CD4-positive, alpha-beta T cell treated with Interleukin-17A for 4 hours (primary cell): ENCODE results near the gene KCNQ5.

Source experiments
- DNase-seq: peaks from one replicate; pipeline ENCODE4 v3.0.0-alpha.2; 2020; ENCODE audit warnings: mixed read lengths

The KCNQ5 gene

GRCh38 chr6:72811971-72812421 lies 190.1 kb downstream of the KCNQ5 start:
- no peak for DNase-seq

- DNase-seq, result no peak
These were observed 192.1 kb downstream of the KCNQ5 start for GRCh38 chr6:72813807-72814596.

- DNase-seq, result no peak
These were observed 194.2 kb downstream of the KCNQ5 start for GRCh38 chr6:72816022-72816421.

GRCh38 chr6:72817208-72817607 lies 195.3 kb downstream of the KCNQ5 start:
- no peak for DNase-seq

- no peak for DNase-seq
These were observed 197.7 kb downstream of the KCNQ5 start for GRCh38 chr6:72819609-72820008.

GRCh38 chr6:72820153-72820552 lies 198.3 kb downstream of the KCNQ5 start:
- DNase-seq, result no peak

DNA sequence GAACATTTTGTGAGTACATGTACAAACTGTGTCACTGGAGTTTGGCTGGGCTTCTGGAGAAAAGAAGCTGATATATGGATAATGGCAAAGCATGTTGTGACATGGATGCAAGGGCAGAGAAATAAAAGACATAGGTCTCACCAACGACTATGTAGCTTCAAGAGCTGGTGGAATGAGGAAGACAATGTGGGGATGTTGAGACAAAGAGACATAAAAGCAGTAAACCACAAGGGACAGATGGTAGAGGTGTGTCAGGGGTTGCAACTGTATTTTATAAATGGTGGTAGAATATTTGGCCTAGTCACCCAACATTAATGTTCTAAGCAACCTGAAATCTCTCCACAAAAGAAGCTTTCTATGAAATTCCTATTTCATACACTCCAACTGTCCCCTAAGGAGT lies 199.0 kb downstream of the KCNQ5 start:
- DNase-seq, result no peak

DNA sequence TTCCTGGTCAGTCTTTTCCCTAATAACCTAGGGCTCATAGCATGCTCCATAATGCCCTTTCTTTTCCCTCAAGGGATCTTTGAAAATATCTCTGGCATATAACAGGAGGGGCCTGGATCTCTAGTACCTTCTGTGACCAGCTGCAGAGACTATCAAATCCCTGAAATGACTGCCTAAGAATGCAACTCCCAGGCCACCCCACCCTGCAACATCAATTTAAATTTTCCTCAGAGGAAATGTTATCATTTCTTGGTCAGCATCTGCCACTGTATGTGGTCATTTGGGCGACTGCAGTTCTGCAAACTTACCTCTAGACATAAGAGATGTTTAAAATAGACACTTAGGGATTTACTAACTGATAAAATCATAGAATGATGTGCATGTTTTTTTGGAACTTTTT lies 200.2 kb downstream of the KCNQ5 start:
- no peak for DNase-seq

DNA sequence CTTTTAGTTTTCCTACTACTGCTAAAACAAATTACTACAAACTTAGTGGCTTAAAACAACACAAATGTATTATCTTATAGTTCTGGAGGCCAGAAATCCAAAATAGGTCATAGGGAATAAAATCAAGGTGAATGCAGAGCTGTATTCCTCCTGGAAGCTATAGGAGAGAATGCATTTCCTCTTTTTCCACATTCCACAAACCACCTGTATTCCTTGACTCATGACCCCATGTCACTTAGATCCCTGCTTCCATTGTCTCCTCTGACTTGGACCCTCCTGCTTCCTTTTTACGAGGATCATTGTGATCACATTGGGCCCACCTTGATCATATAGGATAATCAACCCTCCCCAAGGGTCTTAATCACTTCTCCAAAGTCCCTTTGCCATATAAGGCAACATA lies 200.8 kb downstream of the KCNQ5 start:
- no peak for DNase-seq

- DNase-seq, result no peak
These were observed 203.0 kb downstream of the KCNQ5 start for GRCh38 chr6:72824833-72825232.

GRCh38 chr6:72825315-72825911 lies 203.5 kb downstream of the KCNQ5 start:
- no peak for DNase-seq

- no peak for DNase-seq
These were observed 204.2 kb downstream of the KCNQ5 start for GRCh38 chr6:72826037-72826436.

DNA sequence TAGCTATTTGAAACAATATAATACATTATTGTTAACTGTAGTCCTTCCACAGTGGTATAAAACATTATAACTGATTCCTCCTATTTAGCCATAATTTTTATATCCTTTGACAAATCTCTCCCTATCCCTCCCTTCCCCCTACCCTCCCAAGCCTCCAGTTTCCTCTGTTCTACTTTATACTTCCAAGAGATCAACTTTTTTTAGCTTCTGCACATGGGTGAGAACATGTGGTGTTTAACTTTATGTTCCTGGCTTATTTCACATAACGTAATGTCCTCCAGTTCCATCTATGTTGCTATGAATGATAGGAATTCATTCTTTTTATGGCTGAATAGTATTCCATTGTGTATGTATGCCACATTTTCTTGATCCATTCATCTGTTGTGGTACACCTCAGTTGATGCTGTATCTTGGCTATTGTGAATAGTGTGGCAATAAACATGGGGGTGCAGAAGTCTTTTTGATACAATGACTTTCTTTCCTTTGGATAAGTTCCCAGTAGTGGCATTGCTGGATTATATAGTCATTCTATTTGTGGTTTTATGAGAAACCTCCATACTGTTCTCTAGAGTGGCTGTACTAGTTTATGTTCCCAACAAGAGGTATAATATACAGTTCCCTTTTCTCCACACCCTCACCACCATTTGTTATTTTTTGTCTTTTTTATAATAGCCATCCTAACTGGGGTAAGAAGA lies 205.0 kb downstream of the KCNQ5 start:
- DNase-seq, result no peak

- no peak for DNase-seq
These were observed 207.0 kb downstream of the KCNQ5 start for GRCh38 chr6:72828904-72829303.

DNA sequence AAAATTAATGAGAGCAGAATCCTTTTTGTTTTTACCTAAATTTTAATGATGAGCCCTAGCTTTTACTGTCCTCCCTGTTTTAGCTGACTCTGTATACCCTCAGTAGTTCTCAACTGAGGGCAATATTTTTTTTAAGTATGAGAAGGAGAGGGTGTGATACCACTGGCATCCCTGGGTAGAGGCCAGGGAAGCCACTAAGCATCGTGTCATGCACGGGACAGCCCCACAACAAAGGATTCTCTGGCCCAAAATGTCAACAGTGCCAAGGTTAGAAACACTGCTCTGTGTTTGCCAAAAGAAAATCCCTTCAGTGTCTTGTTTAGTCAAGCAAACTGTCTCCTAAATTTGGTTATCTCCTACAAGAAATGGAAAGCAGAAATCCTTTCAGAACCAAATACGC lies 210.4 kb downstream of the KCNQ5 start:
- DNase-seq, result no peak

DNA sequence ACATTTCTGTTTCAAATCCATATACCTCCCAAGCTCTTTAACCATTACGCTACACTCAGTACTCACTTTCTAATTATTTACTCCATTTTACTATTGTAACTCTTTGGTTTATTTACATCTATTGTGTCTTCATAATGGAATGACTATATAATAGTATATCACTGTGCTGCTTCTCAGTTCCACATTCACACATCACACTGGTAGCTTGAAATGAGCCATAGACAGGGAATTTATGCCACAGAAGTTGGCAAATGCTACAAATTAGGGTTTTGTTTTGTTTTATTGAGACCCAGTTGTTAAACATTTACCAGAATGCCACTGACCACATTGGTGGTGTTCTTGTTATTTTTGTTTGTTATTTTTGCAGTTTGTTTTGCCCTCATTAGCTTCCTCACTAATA lies 213.9 kb downstream of the KCNQ5 start:
- no peak for DNase-seq

- DNase-seq, result no peak
These were observed 215.1 kb downstream of the KCNQ5 start for GRCh38 chr6:72836971-72837370.

- DNase-seq, result no peak
These were observed 219.3 kb downstream of the KCNQ5 start for GRCh38 chr6:72841195-72841594.

DNA sequence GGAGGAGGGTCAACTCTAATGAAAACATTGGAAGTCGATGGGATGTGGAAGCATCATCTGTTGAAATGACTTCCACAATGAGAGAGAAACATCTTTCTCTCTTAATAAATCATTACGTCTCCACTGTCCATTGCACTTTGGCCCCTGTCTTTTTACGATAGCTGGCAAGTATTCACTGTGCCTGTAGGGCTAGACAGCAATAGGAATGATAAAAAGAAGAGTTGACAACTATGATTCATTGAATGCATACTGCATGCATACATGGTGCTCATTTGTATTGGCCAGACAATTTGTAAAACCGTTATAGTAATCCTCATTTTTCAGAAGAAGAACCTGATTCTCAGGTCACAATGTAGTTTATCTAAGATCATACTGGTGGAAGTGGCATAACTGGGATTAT lies 220.3 kb downstream of the KCNQ5 start:
- no peak for DNase-seq

DNA sequence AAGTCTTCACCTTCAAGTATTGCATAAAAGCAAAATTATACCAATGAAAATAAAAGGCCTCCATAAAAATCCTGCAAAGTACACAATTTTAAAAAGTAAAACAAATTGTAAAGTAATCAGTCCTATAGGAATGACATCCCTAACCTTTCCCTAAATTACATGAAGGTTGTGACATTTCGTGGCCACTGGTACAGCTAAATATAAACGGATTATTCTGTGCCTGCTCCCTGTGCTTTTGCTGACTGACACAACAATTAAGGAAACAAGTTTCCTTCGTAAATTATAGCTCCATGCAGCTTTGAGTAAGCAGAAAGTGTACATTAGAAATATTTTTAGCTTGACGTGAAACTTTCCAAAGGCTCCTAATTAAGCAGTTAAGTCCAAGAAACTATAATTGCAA lies 222.8 kb downstream of the KCNQ5 start:
- no peak for DNase-seq

GRCh38 chr6:72849346-72849745 lies 227.5 kb downstream of the KCNQ5 start:
- DNase-seq, result no peak

GRCh38 chr6:72850040-72850439 lies 228.2 kb downstream of the KCNQ5 start:
- no peak for DNase-seq

DNA sequence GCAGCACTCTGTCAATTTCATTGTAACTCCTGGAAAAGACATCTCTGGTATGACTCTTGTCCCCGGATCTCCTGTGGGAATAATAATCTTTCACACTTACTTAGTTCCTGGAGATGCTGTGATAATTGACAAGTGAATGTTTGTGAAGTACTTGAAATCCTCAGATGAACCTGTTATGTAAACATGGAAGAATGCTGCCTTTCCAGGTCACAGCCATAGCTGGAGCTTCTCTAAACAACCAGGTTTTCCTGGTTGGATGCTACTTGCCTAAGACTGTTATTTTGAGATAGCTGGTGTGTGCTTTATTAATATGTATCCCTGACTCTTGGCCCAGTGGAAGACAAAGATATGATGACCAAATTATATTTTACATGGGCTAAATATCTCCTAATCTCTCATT lies 228.6 kb downstream of the KCNQ5 start:
- DNase-seq, result no peak

DNA sequence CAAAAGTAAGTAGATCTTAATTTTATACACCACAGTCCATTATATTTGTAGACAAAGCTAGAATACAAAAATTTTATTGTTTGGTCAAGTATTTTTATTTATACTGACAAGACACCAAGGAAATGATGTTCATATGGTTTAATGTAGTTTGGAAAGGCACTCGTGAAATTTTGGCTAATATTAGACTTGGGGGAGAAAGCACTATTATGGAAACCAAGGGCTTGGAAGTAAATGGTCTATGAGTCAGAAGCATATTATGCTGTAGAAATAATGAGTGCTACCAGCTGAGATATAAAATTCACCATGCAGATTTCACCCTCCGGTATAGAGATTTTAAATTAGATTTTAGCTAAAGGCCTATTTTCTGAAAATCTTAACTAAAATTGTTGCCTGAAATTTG lies 233.6 kb downstream of the KCNQ5 start:
- no peak for DNase-seq
